HL-60 (cell line): ENCODE data around the gene NGF.

ENCODE experiments used
- DNase-seq, 2 experiments: peaks; one replicate each; pipeline ENCODE4 v3.0.0-alpha.2; 2010 to 2020; ENCODE audit warnings: low read depth in 1 of 2, low spot score in 1 of 2
- H3K27ac ChIP-seq: fragments of 250-450 bp; sonication (Bioruptor Pico); replicated peaks from 2 replicates; pipeline ENCODE4 v1.5.1; 2020; ENCODE audit warnings: mild to moderate bottlenecking, moderate library complexity
- H3K27me3 ChIP-seq: fragments of 250-450 bp; sonication (Bioruptor Pico); 2 replicates; pipeline ENCODE4 v1.5.1; 2021; ENCODE audit warnings: mild to moderate bottlenecking, moderate library complexity; ENCODE audit not compliant: insufficient read depth, poor library complexity, severe bottlenecking
- H3K4me3 ChIP-seq: replicated peaks from 2 replicates; pipeline ENCODE4 v1.5.1; 2011; ENCODE audit warnings: mild to moderate bottlenecking, control low read depth, low read length; ENCODE audit not compliant: insufficient read depth
- GABPA ChIP-seq: IDR thresholded peaks from 2 replicates; pipeline ENCODE4 v1.6.1; 2012; ENCODE audit warnings: low read depth
- POLR2AphosphoS5 ChIP-seq: IDR thresholded peaks from 2 replicates; pipeline ENCODE4 v1.6.1; 2012; ENCODE audit warnings: low read depth
- REST ChIP-seq: IDR thresholded peaks from 2 replicates; pipeline ENCODE4 v1.6.1; 2012; ENCODE audit warnings: low read depth; ENCODE audit not compliant: insufficient replicate concordance
- SPI1 ChIP-seq: IDR thresholded peaks from 2 replicates; pipeline ENCODE4 v1.6.1; 2012; ENCODE audit warnings: low read depth, mild to moderate bottlenecking, borderline replicate concordance
- TF ChIP-seq, protein P1 (sequence below): IDR thresholded peaks from one replicate; pipeline ENCODE4 v1.5.1; 2011; ENCODE audit warnings: low read length, control low read depth, inconsistent platforms; ENCODE audit not compliant: insufficient read depth

The NGF gene

DNA sequence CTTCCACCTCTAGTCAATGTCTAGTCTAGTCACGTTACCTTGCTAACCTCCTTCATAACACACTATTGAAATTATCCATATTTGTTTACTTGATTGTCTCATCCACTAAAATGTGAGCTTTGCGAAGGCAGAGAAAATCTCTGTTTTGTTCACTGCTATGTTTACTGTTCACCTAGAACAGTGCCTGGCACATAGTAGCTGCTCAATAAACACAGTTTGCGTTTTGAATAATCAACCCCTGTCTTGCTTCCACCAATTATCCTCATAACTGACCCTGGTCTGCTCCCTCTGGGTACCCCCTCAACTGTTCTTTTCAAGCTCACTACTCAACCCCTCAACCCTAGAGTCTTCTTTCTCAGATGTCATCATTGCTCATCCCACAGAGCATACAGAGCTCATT is 36.5 kb upstream of the NGF start:
- peaks cover 4% of the 10 kb centered on the region for H3K27me3 ChIP-seq
- H3K4me3 ChIP-seq: no peak overlapping the region
- no peak overlapping the region for H3K27ac ChIP-seq
- TF ChIP-seq SPI1: no peak
- TF ChIP-seq POLR2AphosphoS5: no peak
- TF ChIP-seq REST: no peak
- TF ChIP-seq, protein P1, sequence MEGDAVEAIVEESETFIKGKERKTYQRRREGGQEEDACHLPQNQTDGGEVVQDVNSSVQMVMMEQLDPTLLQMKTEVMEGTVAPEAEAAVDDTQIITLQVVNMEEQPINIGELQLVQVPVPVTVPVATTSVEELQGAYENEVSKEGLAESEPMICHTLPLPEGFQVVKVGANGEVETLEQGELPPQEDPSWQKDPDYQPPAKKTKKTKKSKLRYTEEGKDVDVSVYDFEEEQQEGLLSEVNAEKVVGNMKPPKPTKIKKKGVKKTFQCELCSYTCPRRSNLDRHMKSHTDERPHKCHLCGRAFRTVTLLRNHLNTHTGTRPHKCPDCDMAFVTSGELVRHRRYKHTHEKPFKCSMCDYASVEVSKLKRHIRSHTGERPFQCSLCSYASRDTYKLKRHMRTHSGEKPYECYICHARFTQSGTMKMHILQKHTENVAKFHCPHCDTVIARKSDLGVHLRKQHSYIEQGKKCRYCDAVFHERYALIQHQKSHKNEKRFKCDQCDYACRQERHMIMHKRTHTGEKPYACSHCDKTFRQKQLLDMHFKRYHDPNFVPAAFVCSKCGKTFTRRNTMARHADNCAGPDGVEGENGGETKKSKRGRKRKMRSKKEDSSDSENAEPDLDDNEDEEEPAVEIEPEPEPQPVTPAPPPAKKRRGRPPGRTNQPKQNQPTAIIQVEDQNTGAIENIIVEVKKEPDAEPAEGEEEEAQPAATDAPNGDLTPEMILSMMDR: no peak
- no peak for TF ChIP-seq GABPA
- no peak for DNase-seq

GRCh38 chr1:115373305-115373704 is 35.3 kb upstream of the NGF start:
- TF ChIP-seq POLR2AphosphoS5 (no peak), SPI1 (peak; percentile 85)
- DNase-seq: peak; percentile 35 to 44
- H3K27ac ChIP-seq: no peak overlapping the region
- peaks cover 4% of the 10 kb centered on the region for H3K27me3 ChIP-seq
- H3K4me3 ChIP-seq: no peak overlapping the region

GRCh38 chr1:115365738-115366137 is 27.7 kb upstream of the NGF start:
- Histone ChIP-seq H3K4me3 (no peak overlapping the region), H3K27ac (no peak overlapping the region), H3K27me3 (peaks cover 4% of the 10 kb centered on the region)
- DNase-seq: no peak
- TF ChIP-seq, protein P1: no peak
- TF ChIP-seq REST: no peak
- TF ChIP-seq GABPA: no peak
- no peak for TF ChIP-seq SPI1
- no peak for TF ChIP-seq POLR2AphosphoS5

- Histone ChIP-seq H3K27ac (no peak overlapping the region), H3K27me3 (peaks cover 4% of the 10 kb centered on the region), H3K4me3 (no peak overlapping the region)
- TF ChIP-seq, protein P1: no peak
- TF ChIP-seq POLR2AphosphoS5 (no peak), REST (no peak), SPI1 (no peak), GABPA (no peak)
- DNase-seq: no peak
Observed at GRCh38 chr1:115364780-115365155, 26.7 kb upstream of the NGF start.
